ENCODE data around the gene PHOSPHO1.

GRCh38 chr17:49278076-49278475 lies 47.5 kb upstream of the PHOSPHO1 start:
- TF ChIP-seq CTCF (IDR thresholded peaks at IDR 0.05), result no peak
- no peak for TF ChIP-seq EP300 (IDR thresholded peaks at IDR 0.05)

Data from ovary (tissue), 3 donors.